ENCODE measurements around the gene CLEC1A.

- TF ChIP-seq ESRRA (CRISPR knock-in tag; IDR thresholded peaks at IDR 0.05; ENCODE audit: low read depth) (no peak), POLR2AphosphoS5 (IDR thresholded peaks at IDR 0.05; ENCODE audit: low read depth, low read length) (no peak), XRCC5 (optimal IDR thresholded peaks at IDR 0.05; ENCODE audit: low read length) (no peak), ZNF777 (CRISPR knock-in tag; IDR thresholded peaks at IDR 0.05) (no peak), ZNF644 (CRISPR knock-in tag; IDR thresholded peaks at IDR 0.05; ENCODE audit: low read depth) (no peak), RAD21 (CRISPR knock-in tag; IDR thresholded peaks at IDR 0.05) (no peak), FOSL2 (CRISPR knock-in tag; IDR thresholded peaks at IDR 0.05) (no peak), NCOR1 (IDR thresholded peaks at IDR 0.05; ENCODE audit: borderline replicate concordance, low read length) (no peak), POLR2A (IDR thresholded peaks at IDR 0.05; ENCODE audit: insufficient read depth in 1 of 2, low read depth in 2 of 2, low read length in 2 of 2) (no peak), CTCF (CRISPR knock-in tag; IDR thresholded peaks at IDR 0.05) (no peak)
- TF ChIP-seq, protein P1, sequence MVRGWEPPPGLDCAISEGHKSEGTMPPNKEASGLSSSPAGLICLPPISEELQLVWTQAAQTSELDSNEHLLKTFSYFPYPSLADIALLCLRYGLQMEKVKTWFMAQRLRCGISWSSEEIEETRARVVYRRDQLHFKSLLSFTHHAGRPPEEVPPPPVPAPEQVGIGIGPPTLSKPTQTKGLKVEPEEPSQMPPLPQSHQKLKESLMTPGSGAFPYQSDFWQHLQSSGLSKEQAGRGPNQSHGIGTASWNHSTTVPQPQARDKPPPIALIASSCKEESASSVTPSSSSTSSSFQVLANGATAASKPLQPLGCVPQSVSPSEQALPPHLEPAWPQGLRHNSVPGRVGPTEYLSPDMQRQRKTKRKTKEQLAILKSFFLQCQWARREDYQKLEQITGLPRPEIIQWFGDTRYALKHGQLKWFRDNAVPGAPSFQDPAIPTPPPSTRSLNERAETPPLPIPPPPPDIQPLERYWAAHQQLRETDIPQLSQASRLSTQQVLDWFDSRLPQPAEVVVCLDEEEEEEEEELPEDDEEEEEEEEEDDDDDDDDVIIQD (CRISPR knock-in tag; IDR thresholded peaks at IDR 0.05; ENCODE audit: low read depth): no peak
Measured at GRCh38 chr12:10142976-10143589, 44.3 kb upstream of the CLEC1A start.
